MM.1S (cell line): ENCODE measurements around the gene ANKK1.

Experiments
- CTCF ChIP-seq: fragments of 300-600 bp; sonication (generic); IDR thresholded peaks from 2 replicates; pipeline ENCODE4 v1.5.1; 2016; ENCODE audit warnings: antibody characterized with exemption, low read length, mixed read lengths
- EZH2 ChIP-seq: fragments of 300-600 bp; sonication (generic); optimal IDR thresholded peaks from 2 replicates; pipeline ENCODE3; 2017; ENCODE audit warnings: low read depth, mild to moderate bottlenecking, antibody characterized with exemption, low read length, mixed read lengths

GRCh38 chr11:113449743-113450142 lies 62.2 kb downstream of the ANKK1 start:
- no peak for TF ChIP-seq CTCF
- no peak for TF ChIP-seq EZH2
